SK-N-SH (cell line): ENCODE results near the gene TBC1D2. TPM values are rescaled to one million over a fixed set of nuclear protein-coding genes. Genes with fewer than 3 reads are reported as not detected.

Experiments
- CTCF ChIA-PET: fragments of 300-600, 350-600 bp; formaldehyde crosslinking; extraction: SDS; loops from one replicate; lab custom pipeline; 2021; lab: Yijun Ruan, JAX
- POLR2A ChIA-PET: fragments of 350-600 bp; sonication (Branson Sonifier 250); formaldehyde crosslinking; extraction: SDS; loops from one replicate; lab custom pipeline; 2020; ENCODE audit warnings: antibody characterized with exemption, inconsistent platforms; lab: Yijun Ruan, JAX
- DNase-seq: peaks from one replicate; pipeline ENCODE4 v3.0.0; 2012
- H2AFZ ChIP-seq: fragments of 200-600 bp; sonication (generic); 2 replicates; pipeline ENCODE4 v1.8.1; 2016; ENCODE audit warnings: antibody characterized with exemption, mild to moderate bottlenecking, low read depth
- H3F3A ChIP-seq: fragments of 200-600 bp; sonication (generic); replicated peaks from 2 replicates; pipeline ENCODE3; 2016; ENCODE audit warnings: antibody characterized with exemption, mild to moderate bottlenecking; ENCODE audit not compliant: insufficient read depth
- H3K27ac ChIP-seq, 2 experiments: fragments of 200-500 bp in 1 of 2; fragments of 200-600 bp in 1 of 2; sonication (Bioruptor generic) in 1 of 2; sonication (generic), shearing (Covaris generic) in 1 of 2; 2 replicates each; pipeline versions ENCODE4 v1.5.1 to v1.6.1; 2014 to 2016; ENCODE audit warnings: low read depth in 2 of 2, inconsistent platforms in 1 of 2, low read length in 1 of 2, mild to moderate bottlenecking in 1 of 2, mixed read lengths in 1 of 2
- H3K27me3 ChIP-seq: fragments of 200-600 bp; sonication (generic), shearing (Covaris generic); 2 replicates; pipeline ENCODE4 v1.6.1; 2016; ENCODE audit warnings: mixed run types; ENCODE audit not compliant: insufficient read depth
- H3K36me3 ChIP-seq, 2 experiments: fragments of 200-500 bp in 1 of 2; fragments of 200-600 bp in 1 of 2; sonication (Bioruptor generic) in 1 of 2; sonication (generic) in 1 of 2; replicated peaks in 1 of 2; 2 replicates each; pipeline versions ENCODE3 to v1.5.1; 2014 to 2016; ENCODE audit warnings: low read length in 1 of 2, mild to moderate bottlenecking in 1 of 2; ENCODE audit not compliant: insufficient read depth in 2 of 2, control insufficient read depth in 1 of 2
- H3K4me1 ChIP-seq, 2 experiments: fragments of 200-500 bp in 1 of 2; fragments of 200-600 bp in 1 of 2; sonication (Bioruptor generic) in 1 of 2; sonication (generic), shearing (Covaris generic) in 1 of 2; 2 replicates each; pipeline versions ENCODE4 v1.5.1 to v1.6.1; 2014 to 2016; ENCODE audit warnings: low read depth in 1 of 2, low read length in 1 of 2, mixed run types in 1 of 2; ENCODE audit not compliant: insufficient read depth in 2 of 2, control insufficient read depth in 1 of 2
- H3K4me2 ChIP-seq: fragments of 200-600 bp; sonication (generic), shearing (Covaris generic); 2 replicates; pipeline ENCODE4 v1.6.1; 2017; ENCODE audit warnings: mixed run types
- H3K4me3 ChIP-seq, 2 experiments: fragments of 200-500 bp in 1 of 2; fragments of 200-600 bp in 1 of 2; sonication (Bioruptor generic) in 1 of 2; sonication (generic), shearing (Covaris generic) in 1 of 2; 2 replicates each; pipeline versions ENCODE4 v1.5.1 to v1.8.1; 2014 to 2016; ENCODE audit warnings: low read depth in 2 of 2, inconsistent platforms in 1 of 2, low read length in 1 of 2, mild to moderate bottlenecking in 1 of 2, mixed read lengths in 1 of 2, moderate library complexity in 1 of 2
- H3K79me2 ChIP-seq: fragments of 200-600 bp; sonication (generic); 2 replicates; pipeline ENCODE4 v1.8.1; 2017; ENCODE audit warnings: mild to moderate bottlenecking; ENCODE audit not compliant: insufficient read depth
- H3K9ac ChIP-seq: fragments of 200-600 bp; sonication (generic); 2 replicates; pipeline ENCODE4 v1.6.1; 2017; ENCODE audit warnings: mixed run types
- H3K9me2 ChIP-seq: fragments of 200-600 bp; sonication (generic); 2 replicates; pipeline ENCODE4 v1.6.1; 2017; ENCODE audit warnings: mixed run types
- H3K9me3 ChIP-seq: fragments of 200-600 bp; sonication (generic); 2 replicates; pipeline ENCODE4 v1.6.1; 2017; ENCODE audit warnings: mixed run types, mild to moderate bottlenecking, moderate library complexity
- H4K20me1 ChIP-seq: fragments of 200-600 bp; sonication (generic); 2 replicates; pipeline ENCODE4 v1.6.1; 2017; ENCODE audit warnings: mild to moderate bottlenecking, mixed run types; ENCODE audit not compliant: insufficient read depth
- ELF1 ChIP-seq: IDR thresholded peaks from 2 replicates; pipeline ENCODE4 v1.4.0; 2012
- EP300 ChIP-seq, 2 experiments: IDR thresholded peaks; 2 replicates each; pipeline versions ENCODE4 v1.4.0 to v1.6.1; 2012; ENCODE audit warnings: borderline replicate concordance in 1 of 2, low read depth in 1 of 2, low read length in 1 of 2
- FOSL2 ChIP-seq: IDR thresholded peaks from 2 replicates; pipeline ENCODE4 v1.4.0; 2012; ENCODE audit warnings: low read depth, mild to moderate bottlenecking, moderate library complexity, borderline replicate concordance
- GABPA ChIP-seq: IDR thresholded peaks from 2 replicates; pipeline ENCODE4 v1.4.0; 2012; ENCODE audit warnings: low read depth, mild to moderate bottlenecking
- MEF2A ChIP-seq: IDR thresholded peaks from 2 replicates; pipeline ENCODE4 v1.4.0; 2012; ENCODE audit warnings: low read depth, borderline replicate concordance
- NFIC ChIP-seq: IDR thresholded peaks from 2 replicates; pipeline ENCODE4 v1.4.0; 2012; ENCODE audit warnings: borderline replicate concordance
- POLR2AphosphoS5 ChIP-seq: IDR thresholded peaks from 2 replicates; pipeline ENCODE4 v1.6.1; 2012; ENCODE audit warnings: low read depth, low read length
- RFX5 ChIP-seq: IDR thresholded peaks from 2 replicates; pipeline ENCODE4 v1.6.1; 2012; ENCODE audit warnings: mild to moderate bottlenecking, improper control_type of control experiment, low read length
- SIN3A ChIP-seq: IDR thresholded peaks from 2 replicates; pipeline ENCODE4 v1.6.1; 2012; ENCODE audit warnings: low read depth, mild to moderate bottlenecking, low read length, moderate library complexity, borderline replicate concordance
- SMC3 ChIP-seq: IDR thresholded peaks from 2 replicates; pipeline ENCODE4 v1.6.1; 2012; ENCODE audit warnings: low read depth, low read length, improper control_type of control experiment
- TAF1 ChIP-seq: IDR thresholded peaks from 2 replicates; pipeline ENCODE4 v1.6.1; 2012; ENCODE audit warnings: low read depth, mild to moderate bottlenecking, low read length, moderate library complexity, borderline replicate concordance
- WGBS: methylation state at CpG from one replicate; pipeline ENCODE4 v1.1.6; 2017; ENCODE audit warnings: low lambda C conversion rate; 5-methylcytosine and 5-hydroxymethylcytosine counted together
- polyA plus RNA-seq, 3 experiments: library from polyadenylated mRNA; depleted of rRNA; stranded (reverse); fragments of >200 nt; gene quantifications; 2 replicates each; pipeline ENCODE4 v1.2.3, GENCODE V29; 2012
- TF ChIP-seq, protein P1 (sequence below): fragments of 150-350 bp; IDR thresholded peaks from 2 replicates; pipeline ENCODE4 v1.6.1; 2016; ENCODE audit warnings: mild to moderate bottlenecking, low read depth, low read length
- TF ChIP-seq, protein P2 (sequence below): fragments of 200-600 bp; sonication (generic); IDR thresholded peaks from 2 replicates; pipeline ENCODE4 v1.6.1; 2017; ENCODE audit warnings: antibody characterized with exemption, mild to moderate bottlenecking, moderate library complexity

Gene TBC1D2
- polyA plus RNA-seq, 1 of the 3 experiments (the other 2 are of a cell fraction): 5.6 TPM

DNA sequence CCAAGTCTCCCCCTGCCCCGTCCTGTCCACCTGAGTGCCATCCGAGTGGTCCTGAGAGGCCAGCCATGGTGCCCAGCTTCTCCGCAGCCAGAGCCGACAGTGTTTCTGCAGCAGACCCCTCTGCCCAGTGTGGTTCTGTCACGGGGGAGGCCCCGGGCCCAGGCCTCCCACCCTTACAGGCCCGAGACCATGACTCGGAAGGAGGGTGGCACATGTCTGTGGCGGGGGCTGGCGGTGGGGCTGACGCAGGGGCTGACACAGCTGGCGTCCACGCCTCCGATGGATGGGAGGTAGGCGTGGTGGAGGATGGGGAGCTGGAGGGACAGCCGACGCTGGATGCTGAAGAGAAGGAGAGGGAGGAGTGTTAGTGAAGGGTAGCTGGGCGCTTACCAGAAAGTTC lies 35.0 kb upstream of the TBC1D2 start (continued):
- TF ChIP-seq TAF1 (no peak), RFX5 (no peak)
- TF ChIP-seq, protein P1, sequence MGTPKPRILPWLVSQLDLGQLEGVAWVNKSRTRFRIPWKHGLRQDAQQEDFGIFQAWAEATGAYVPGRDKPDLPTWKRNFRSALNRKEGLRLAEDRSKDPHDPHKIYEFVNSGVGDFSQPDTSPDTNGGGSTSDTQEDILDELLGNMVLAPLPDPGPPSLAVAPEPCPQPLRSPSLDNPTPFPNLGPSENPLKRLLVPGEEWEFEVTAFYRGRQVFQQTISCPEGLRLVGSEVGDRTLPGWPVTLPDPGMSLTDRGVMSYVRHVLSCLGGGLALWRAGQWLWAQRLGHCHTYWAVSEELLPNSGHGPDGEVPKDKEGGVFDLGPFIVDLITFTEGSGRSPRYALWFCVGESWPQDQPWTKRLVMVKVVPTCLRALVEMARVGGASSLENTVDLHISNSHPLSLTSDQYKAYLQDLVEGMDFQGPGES: no peak

DNA sequence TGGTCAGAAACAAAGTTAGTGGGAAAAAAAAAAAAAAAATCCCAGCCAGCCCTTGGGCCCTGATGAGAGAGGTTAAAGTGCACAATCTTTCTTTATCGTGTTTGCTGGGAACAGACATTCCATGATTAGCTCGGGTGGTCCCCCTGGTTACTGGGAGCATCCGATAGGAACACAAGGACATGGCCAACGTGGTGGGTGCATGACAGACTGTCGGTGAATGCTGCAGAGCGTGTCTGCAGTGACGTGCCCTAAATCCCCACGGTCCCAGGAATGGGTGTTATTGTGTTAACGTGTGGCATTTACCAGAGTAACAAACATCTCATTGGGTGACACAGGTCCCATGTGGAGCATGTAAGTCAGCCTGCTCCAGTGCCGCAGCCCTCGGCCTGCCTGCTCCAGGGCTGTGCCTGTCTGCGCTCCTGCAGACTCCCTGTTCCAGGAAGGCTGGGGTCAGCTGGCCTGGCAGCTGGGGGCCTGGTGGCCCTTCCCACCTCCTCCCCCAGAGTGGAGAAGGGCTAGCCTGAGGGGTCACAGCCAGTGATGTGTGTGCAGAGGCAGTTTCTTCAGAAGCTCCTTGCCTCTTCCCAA lies 34.3 kb upstream of the TBC1D2 start:
- Histone ChIP-seq H3K4me2 (no peak overlapping the region), H3K4me1 (peaks cover 0 to 5% of the 10 kb centered on the region in 2 experiments; a peak in 1 of 4 replicates), H2AFZ (no peak overlapping the region), H4K20me1 (no peaks in the 10 kb centered on the region), H3K4me3 (no peak overlapping the region), H3K79me2 (no peaks in the 10 kb centered on the region), H3K9me2 (no peaks in the 10 kb centered on the region), H3K36me3 (no peaks in the 10 kb centered on the region), H3K27me3 (peaks cover 16% of the 10 kb centered on the region; the same call in 1 of the 2 replicates), H3K27ac (no peak overlapping the region), H3K9me3 (no peaks in the 10 kb centered on the region), H3K9ac (no peak overlapping the region), H3F3A (no peaks in the 10 kb centered on the region)
- POLR2A ChIA-PET: no interaction called here
- WGBS: 60% methylated on average over 4 of the region's 12 CpGs
- CTCF ChIA-PET: interaction anchor here (1.0 to 1.5 kb wide), 3 partner anchors 26 to 486 kb away, joined by 3 to 7 read pairs (median 5); no protein-coding TSS in a partner anchor
- DNase-seq: peak; percentile 40
- no peak for TF ChIP-seq TAF1
- TF ChIP-seq, protein P2, sequence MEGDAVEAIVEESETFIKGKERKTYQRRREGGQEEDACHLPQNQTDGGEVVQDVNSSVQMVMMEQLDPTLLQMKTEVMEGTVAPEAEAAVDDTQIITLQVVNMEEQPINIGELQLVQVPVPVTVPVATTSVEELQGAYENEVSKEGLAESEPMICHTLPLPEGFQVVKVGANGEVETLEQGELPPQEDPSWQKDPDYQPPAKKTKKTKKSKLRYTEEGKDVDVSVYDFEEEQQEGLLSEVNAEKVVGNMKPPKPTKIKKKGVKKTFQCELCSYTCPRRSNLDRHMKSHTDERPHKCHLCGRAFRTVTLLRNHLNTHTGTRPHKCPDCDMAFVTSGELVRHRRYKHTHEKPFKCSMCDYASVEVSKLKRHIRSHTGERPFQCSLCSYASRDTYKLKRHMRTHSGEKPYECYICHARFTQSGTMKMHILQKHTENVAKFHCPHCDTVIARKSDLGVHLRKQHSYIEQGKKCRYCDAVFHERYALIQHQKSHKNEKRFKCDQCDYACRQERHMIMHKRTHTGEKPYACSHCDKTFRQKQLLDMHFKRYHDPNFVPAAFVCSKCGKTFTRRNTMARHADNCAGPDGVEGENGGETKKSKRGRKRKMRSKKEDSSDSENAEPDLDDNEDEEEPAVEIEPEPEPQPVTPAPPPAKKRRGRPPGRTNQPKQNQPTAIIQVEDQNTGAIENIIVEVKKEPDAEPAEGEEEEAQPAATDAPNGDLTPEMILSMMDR: no peak
- TF ChIP-seq ELF1: no peak
- TF ChIP-seq SMC3: no peak
- TF ChIP-seq NFIC: no peak
- no peak for TF ChIP-seq MEF2A
- TF ChIP-seq SIN3A: no peak
- no peak for TF ChIP-seq GABPA
- TF ChIP-seq, protein P1: no peak
- no peak for TF ChIP-seq EP300 (IDR thresholded peaks at IDR 0.05; ENCODE audit: borderline replicate concordance in 1 of 2, low read depth in 1 of 2, low read length in 1 of 2)
- no peak for TF ChIP-seq FOSL2
- TF ChIP-seq POLR2AphosphoS5: no peak
